ENCODE measurements around the gene CDKAL1.

- TF ChIP-seq CTCF (IDR thresholded peaks at IDR 0.05; ENCODE audit: insufficient read depth, low read length): no peak
- TF ChIP-seq POLR2AphosphoS5 (IDR thresholded peaks at IDR 0.05; ENCODE audit: low read depth): no peak
These were observed 594.3 kb downstream of the CDKAL1 start for GRCh38 chr6:21128601-21129000.
